HG02763 (cell line): Measurements from ENCODE around the gene MAP4K4.
A peak's percentile ranks its signal among the peaks of the same experiment; 100 is the strongest.
"Not testable (repeated sequence)": the region's sequence is repeated elsewhere in the genome, so short reads cannot be mapped to it uniquely, and the experiment has no call there.

Experiments used
- ATAC-seq: cut with Tn5 transposase; IDR thresholded peaks from one replicate; pipeline ENCODE4 v1.9.1; 2021; ENCODE audit warnings: mild to moderate bottlenecking, moderate library complexity; ENCODE audit not compliant: unreplicated experiment

Gene MAP4K4

GRCh38 chr2:101897301-101897700 is 199.8 kb downstream of the MAP4K4 start:
- no peak for ATAC-seq

- no peak for ATAC-seq
Measured at GRCh38 chr2:101899265-101899664, 201.8 kb downstream of the MAP4K4 start.

- no peak for ATAC-seq
Measured at GRCh38 chr2:101899871-101900270, 202.4 kb downstream of the MAP4K4 start.

- no peak for ATAC-seq
Measured at GRCh38 chr2:101900375-101900774, 202.9 kb downstream of the MAP4K4 start.

GRCh38 chr2:101901241-101901640 is 203.7 kb downstream of the MAP4K4 start:
- no peak for ATAC-seq

- ATAC-seq: no peak
Measured at GRCh38 chr2:101902169-101902568, 204.7 kb downstream of the MAP4K4 start.

- no peak for ATAC-seq
Measured at GRCh38 chr2:101904916-101905315, 207.4 kb downstream of the MAP4K4 start.

GRCh38 chr2:101905746-101906336 is 208.3 kb downstream of the MAP4K4 start:
- ATAC-seq: no peak

- ATAC-seq: no peak
Measured at GRCh38 chr2:101909760-101910159, 212.3 kb downstream of the MAP4K4 start.

GRCh38 chr2:101912545-101912944 is 215.0 kb downstream of the MAP4K4 start:
- ATAC-seq: peak; percentile 72

- ATAC-seq: no peak
Measured at GRCh38 chr2:101921319-101921952, 223.9 kb downstream of the MAP4K4 start.

GRCh38 chr2:101921953-101922325 is 224.4 kb downstream of the MAP4K4 start:
- ATAC-seq: no peak

GRCh38 chr2:101924311-101924710 is 226.8 kb downstream of the MAP4K4 start:
- ATAC-seq: not testable (repeated sequence)

GRCh38 chr2:101930019-101930418 is 232.5 kb downstream of the MAP4K4 start:
- ATAC-seq: no peak

GRCh38 chr2:101930847-101931246 is 233.3 kb downstream of the MAP4K4 start:
- ATAC-seq: no peak

- ATAC-seq: no peak
Measured at GRCh38 chr2:101931402-101931801, 233.9 kb downstream of the MAP4K4 start.

GRCh38 chr2:101935764-101936163 is 238.3 kb downstream of the MAP4K4 start:
- ATAC-seq: not testable (repeated sequence)

- ATAC-seq: no peak
Measured at GRCh38 chr2:101942851-101943250, 245.3 kb downstream of the MAP4K4 start.
